IMR-90 (cell line): ENCODE results near the gene TNFRSF25. TPM values are rescaled to one million over a fixed set of nuclear protein-coding genes. Genes with fewer than 3 reads are reported as not detected.

Source experiments
- ATAC-seq: fragments of 200-7000 bp; cut with Tn5 transposase; 2 replicates; pipeline ENCODE4 v1.9.1; 2020; ENCODE audit warnings: low read depth, mild to moderate bottlenecking, moderate library complexity
- BruUV-seq: library from RNA; stranded (reverse); fragments of 400-500 nt; replicated peaks from 2 replicates; lab custom pipeline; 2021; lab: Mats Ljungman, UMichigan
- CTCF ChIA-PET: fragments of 300-600 bp; formaldehyde crosslinking; extraction: SDS; loops from one replicate; lab custom pipeline; 2021; ENCODE audit warnings: antibody characterized with exemption; lab: Yijun Ruan, JAX
- POLR2A ChIA-PET: fragments of 300-600 bp; sonication (Branson Sonifier 250); formaldehyde crosslinking; loops from one replicate; lab custom pipeline; 2022; ENCODE audit warnings: antibody characterized with exemption; ENCODE audit not compliant: unreplicated experiment; lab: Charles Lee
- DNase-seq: peaks from one replicate; pipeline ENCODE4 v3.0.0; 2013
- H2AFZ ChIP-seq: replicated peaks from 2 replicates; pipeline ENCODE3; 2013; ENCODE audit warnings: low read length, mild to moderate bottlenecking; ENCODE audit not compliant: poor library complexity
- H2AK5ac ChIP-seq: 2 replicates; pipeline ENCODE4 v1.6.1; 2013; ENCODE audit warnings: low read depth, low read length, inconsistent platforms
- H2AK9ac ChIP-seq: replicated peaks from 2 replicates; pipeline ENCODE3; 2013; ENCODE audit warnings: mild to moderate bottlenecking, low read depth, low read length, moderate library complexity; ENCODE audit not compliant: poor library complexity
- H2BK120ac ChIP-seq: 2 replicates; pipeline ENCODE4 v1.6.1; 2013; ENCODE audit warnings: low read depth, low read length, inconsistent platforms
- H2BK15ac ChIP-seq: 3 replicates; pipeline ENCODE4 v1.6.1; 2013; ENCODE audit warnings: low read depth, low read length, inconsistent platforms
- H2BK20ac ChIP-seq: 2 replicates; pipeline ENCODE4 v1.6.1; 2013; ENCODE audit warnings: low read depth, mild to moderate bottlenecking, inconsistent platforms, low read length, moderate library complexity
- H2BK5ac ChIP-seq: 2 replicates; pipeline ENCODE4 v1.6.1; 2013; ENCODE audit warnings: mild to moderate bottlenecking, low read depth, low read length, inconsistent platforms; ENCODE audit not compliant: poor library complexity, severe bottlenecking
- H3K14ac ChIP-seq: replicated peaks from 2 replicates; pipeline ENCODE4 v1.6.1; 2013; ENCODE audit warnings: low read depth, low read length, inconsistent platforms
- H3K18ac ChIP-seq: 2 replicates; pipeline ENCODE4 v1.6.1; 2013; ENCODE audit warnings: low read depth, low read length, control low read depth
- H3K23ac ChIP-seq: 2 replicates; pipeline ENCODE4 v1.6.1; 2013; ENCODE audit warnings: low read depth, low read length, inconsistent platforms
- H3K27ac ChIP-seq: 2 replicates; pipeline ENCODE4 v1.5.1; 2013; ENCODE audit warnings: mild to moderate bottlenecking, control low read depth, low read length; ENCODE audit not compliant: insufficient read depth
- H3K27me3 ChIP-seq: 2 replicates; pipeline ENCODE4 v1.6.1; 2013; ENCODE audit warnings: low read length; ENCODE audit not compliant: control insufficient read depth, insufficient read depth
- H3K36me3 ChIP-seq: 2 replicates; pipeline ENCODE4 v1.6.1; 2013; ENCODE audit warnings: low read length, mixed read lengths; ENCODE audit not compliant: control insufficient read depth, insufficient read depth
- H3K4ac ChIP-seq: 2 replicates; pipeline ENCODE4 v1.6.1; 2013; ENCODE audit warnings: low read depth, low read length, inconsistent platforms
- H3K4me1 ChIP-seq: 2 replicates; pipeline ENCODE4 v1.6.1; 2013; ENCODE audit warnings: low read length, mixed read lengths; ENCODE audit not compliant: control insufficient read depth, insufficient read depth
- H3K4me2 ChIP-seq: 2 replicates; pipeline ENCODE4 v1.6.1; 2013; ENCODE audit warnings: low read depth, mild to moderate bottlenecking, control low read depth, low read length, moderate library complexity
- H3K4me3 ChIP-seq: 2 replicates; pipeline ENCODE4 v1.5.1; 2013; ENCODE audit warnings: low read depth, mild to moderate bottlenecking, control low read depth, low read length, moderate library complexity; ENCODE audit not compliant: insufficient read depth
- H3K56ac ChIP-seq: 2 replicates; pipeline ENCODE4 v1.6.1; 2013; ENCODE audit warnings: low read length, inconsistent platforms; ENCODE audit not compliant: insufficient read depth; ENCODE audit errors: extremely low read depth
- H3K79me1 ChIP-seq, 2 experiments: 2 replicates each; pipeline ENCODE4 v1.6.1; 2013; ENCODE audit warnings: low read length in 2 of 2, inconsistent platforms in 1 of 2, low read depth in 1 of 2
- H3K9ac ChIP-seq: 2 replicates; pipeline ENCODE4 v1.6.1; 2013; ENCODE audit warnings: low read depth, low read length, control low read depth
- H3K9me1 ChIP-seq: 2 replicates; pipeline ENCODE4 v1.6.1; 2013; ENCODE audit warnings: low read length, inconsistent platforms; ENCODE audit not compliant: insufficient read depth
- H3K9me3 ChIP-seq: 2 replicates; pipeline ENCODE4 v1.6.1; 2013; ENCODE audit warnings: low read length; ENCODE audit not compliant: control insufficient read depth, insufficient read depth
- H4K20me1 ChIP-seq: 2 replicates; pipeline ENCODE4 v1.6.1; 2013; ENCODE audit warnings: low read length, inconsistent platforms; ENCODE audit not compliant: insufficient read depth
- H4K5ac ChIP-seq: 2 replicates; pipeline ENCODE4 v1.6.1; 2013; ENCODE audit warnings: mild to moderate bottlenecking, low read depth, low read length, control low read depth
- H4K8ac ChIP-seq, 2 experiments: 2 replicates each; pipeline ENCODE4 v1.6.1; 2013; ENCODE audit warnings: low read depth in 2 of 2, low read length in 2 of 2, control low read depth in 1 of 2, inconsistent platforms in 1 of 2
- H4K91ac ChIP-seq: 2 replicates; pipeline ENCODE4 v1.6.1; 2013; ENCODE audit warnings: low read depth, low read length, inconsistent platforms; ENCODE audit not compliant: insufficient read depth
- MAZ ChIP-seq: IDR thresholded peaks from 2 replicates; pipeline ENCODE4 v1.6.1; 2012; ENCODE audit warnings: low read depth, mild to moderate bottlenecking, low read length, improper control_type of control experiment, moderate library complexity, borderline replicate concordance
- WGBS, 2 experiments: methylation state at CpG; one replicate each; pipeline versions ENCODE4 v1.1.5 to v1.1.7; 2013; ENCODE audit warnings: missing lambda C conversion rate in 2 of 2; ENCODE audit not compliant: insufficient read length in 1 of 2; ENCODE audit errors: extremely low coverage in 2 of 2; 5-methylcytosine and 5-hydroxymethylcytosine counted together
- dilution Hi-C: fragments of 300-500 bp; cut with HindIII; formaldehyde crosslinking; loops from one replicate; pipeline ENCODE4 v1.14.3; 2018; ENCODE audit warnings: low sequenced_read_pairs; ENCODE audit not compliant: unreplicated experiment
- in situ Hi-C: fragments of 300-500 bp; cut with MboI; formaldehyde crosslinking; loops from 3 replicates; pipeline ENCODE4 v1.14.3; 2019; ENCODE audit warnings: low sequenced_read_pairs, inconsistent platforms, mixed read lengths
- intact Hi-C: fragments of 100-400 bp; cut with micrococcal nuclease; formaldehyde crosslinking; loops from 2 replicates; pipeline ENCODE4 v1.10.0; 2022
- polyA plus RNA-seq, 3 experiments: library from polyadenylated mRNA; depleted of rRNA; stranded (reverse); fragments of >200 nt; gene quantifications; 2 replicates each; pipeline ENCODE4 v1.2.3, GENCODE V29; 2012; ENCODE audit warnings: low replicate concordance in 1 of 3
- total RNA-seq: library from RNA; depleted of rRNA; stranded (reverse); fragments of >200 nt; gene quantifications from 2 replicates; pipeline ENCODE4 v1.2.3, GENCODE V29; 2012
- TF ChIP-seq, protein P1 (sequence below): conservative IDR thresholded peaks from 2 replicates; pipeline ENCODE4 v1.5.1; 2012; ENCODE audit warnings: mild to moderate bottlenecking, low read depth, low read length, improper control_type of control experiment

TNFRSF25 gene
- total and polyA plus RNA-seq, 2 of the 4 experiments (the other 2 are of a cell fraction), result 1.3 to 11.2 TPM

GRCh38 chr1:6483017-6483760, 17.2 kb upstream of the TNFRSF25 start:
- H3K36me3 ChIP-seq, result no peaks in the 10 kb centered on the region
- peaks cover 3% of the 10 kb centered on the region; the same call in 1 of the 2 replicates for H4K20me1 ChIP-seq
- no peaks in the 10 kb centered on the region for H3K27me3 ChIP-seq
- no peak overlapping the region for H3K27ac ChIP-seq
- H3K4me3 ChIP-seq, result no peak overlapping the region
- H4K5ac ChIP-seq, result no peak overlapping the region
- WGBS, 2 experiments, result 78% methylated on average over 3 of the region's 14 CpGs; no CpG with 5 or more reads in 1 of the 2 experiments
- H4K8ac ChIP-seq, result no peak overlapping the region
- no peak overlapping the region for H3K18ac ChIP-seq
- H3K9me3 ChIP-seq, result no peaks in the 10 kb centered on the region
- no TSS peak for BruUV-seq
- H2BK20ac ChIP-seq, result no peak overlapping the region
- H3K79me1 ChIP-seq, result peaks cover 3 to 4% of the 10 kb centered on the region in 2 experiments; a peak in 1 of 4 replicates
- H2BK15ac ChIP-seq, result no peak overlapping the region
- TF ChIP-seq, protein P1, sequence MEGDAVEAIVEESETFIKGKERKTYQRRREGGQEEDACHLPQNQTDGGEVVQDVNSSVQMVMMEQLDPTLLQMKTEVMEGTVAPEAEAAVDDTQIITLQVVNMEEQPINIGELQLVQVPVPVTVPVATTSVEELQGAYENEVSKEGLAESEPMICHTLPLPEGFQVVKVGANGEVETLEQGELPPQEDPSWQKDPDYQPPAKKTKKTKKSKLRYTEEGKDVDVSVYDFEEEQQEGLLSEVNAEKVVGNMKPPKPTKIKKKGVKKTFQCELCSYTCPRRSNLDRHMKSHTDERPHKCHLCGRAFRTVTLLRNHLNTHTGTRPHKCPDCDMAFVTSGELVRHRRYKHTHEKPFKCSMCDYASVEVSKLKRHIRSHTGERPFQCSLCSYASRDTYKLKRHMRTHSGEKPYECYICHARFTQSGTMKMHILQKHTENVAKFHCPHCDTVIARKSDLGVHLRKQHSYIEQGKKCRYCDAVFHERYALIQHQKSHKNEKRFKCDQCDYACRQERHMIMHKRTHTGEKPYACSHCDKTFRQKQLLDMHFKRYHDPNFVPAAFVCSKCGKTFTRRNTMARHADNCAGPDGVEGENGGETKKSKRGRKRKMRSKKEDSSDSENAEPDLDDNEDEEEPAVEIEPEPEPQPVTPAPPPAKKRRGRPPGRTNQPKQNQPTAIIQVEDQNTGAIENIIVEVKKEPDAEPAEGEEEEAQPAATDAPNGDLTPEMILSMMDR, result no peak
- no peak for TF ChIP-seq MAZ
- DNase-seq (no peak), ATAC-seq (no peak)
- no peak overlapping the region for H2AFZ ChIP-seq
- intact Hi-C loops, result no loop called here
- no peak overlapping the region for H3K23ac ChIP-seq
- H3K4ac ChIP-seq, result no peak overlapping the region
- POLR2A ChIA-PET, result no interaction called here
- no peak overlapping the region for H3K4me2 ChIP-seq
- no peak overlapping the region for H2AK9ac ChIP-seq
- H3K4me1 ChIP-seq, result 0 out of 2 replicates have a peak, but pooled peaks cover 2% of the 10 kb centered on the region
- H3K9ac ChIP-seq, result no peak overlapping the region
- no peak overlapping the region for H2BK5ac ChIP-seq
- in situ Hi-C loops, result no loop called here
- no peak overlapping the region for H2AK5ac ChIP-seq
- no peak overlapping the region for H4K91ac ChIP-seq
- H3K9me1 ChIP-seq, result no peaks in the 10 kb centered on the region
- CTCF ChIA-PET, result no interaction called here
- no peak overlapping the region for H2BK120ac ChIP-seq
- dilution Hi-C loops, result no loop called here
- H3K56ac ChIP-seq, result no peak overlapping the region
- H3K14ac ChIP-seq, result no peak overlapping the region
